ENCODE measurements around the gene DBF4B. TPM values are rescaled to one million over a fixed set of nuclear protein-coding genes. Genes with fewer than 3 reads are reported as not detected.

DBF4B gene
- total and polyA plus RNA-seq, 10 of the 15 experiments (the other 5 are each of a cell fraction or from before 2014, with no cell fraction given) = 2.4 to 24.6 (median 16.9) TPM

DNA sequence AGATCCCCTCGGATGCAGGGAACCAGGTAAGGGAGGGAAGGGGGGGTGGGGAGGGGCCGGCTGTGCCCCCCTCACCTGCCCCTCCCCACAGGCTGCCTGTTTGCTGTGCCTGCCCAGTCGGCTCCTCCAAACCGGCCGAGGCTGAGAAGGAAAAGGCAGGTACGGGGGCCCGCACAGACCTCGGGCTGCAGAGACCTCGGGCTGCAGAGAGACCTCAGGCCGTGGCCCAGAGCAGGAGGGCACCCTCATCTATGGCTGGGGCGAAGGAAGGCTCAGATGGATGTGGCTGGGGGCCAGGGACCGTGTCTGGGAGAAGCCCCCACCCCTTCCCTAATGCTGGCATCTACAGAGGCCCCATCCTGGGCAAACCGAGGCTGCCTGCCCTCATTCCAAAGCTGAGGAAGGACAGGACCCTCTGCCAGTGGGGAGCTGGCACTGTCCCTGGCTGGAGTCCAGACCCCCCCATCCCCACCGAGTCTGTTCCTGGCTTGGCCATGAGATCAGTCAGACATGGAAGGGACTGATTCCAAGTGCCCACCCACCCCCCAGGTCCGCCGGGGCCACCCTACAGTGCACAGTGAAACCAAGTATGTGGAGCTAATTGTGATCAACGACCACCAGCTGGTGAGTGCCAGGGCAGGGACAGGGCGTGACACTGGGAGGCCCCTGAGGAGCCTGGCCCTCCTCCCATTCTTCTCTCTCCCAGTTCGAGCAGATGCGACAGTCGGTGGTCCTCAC is 64.0 kb downstream of the DBF4B start:
- CTCF ChIA-PET = interaction anchor here (0.6 to 1.4 kb wide), 4 partner anchors 10 to 133 kb away, joined by 3 to 4 read pairs (median 4); no protein-coding TSS in a partner anchor
- Histone ChIP-seq H4K20me1 (ENCODE audit: control insufficient read depth, insufficient read depth) (no peaks in the 10 kb centered on the region), H3K4me2 (ENCODE audit: control insufficient read depth, insufficient read depth) (no peak overlapping the region), H3K4me3 (no peak overlapping the region), H3K27ac (ENCODE audit: control insufficient read depth, insufficient read depth) (no peak overlapping the region), H3K36me3 (ENCODE audit: control insufficient read depth in 2 of 2, insufficient read depth in 2 of 2, low read length in 1 of 2) (no peaks in the 10 kb centered on the region), H3K27me3 (replicated peaks in 1 of 2; ENCODE audit: control insufficient read depth in 2 of 2, insufficient read depth in 2 of 2, low read length in 1 of 2) (no peaks in the 10 kb centered on the region; a peak in 1 of 4 replicates), H3K79me2 (ENCODE audit: control insufficient read depth, insufficient read depth, low read length) (no peaks in the 10 kb centered on the region), H3K4me1 (ENCODE audit: control insufficient read depth, insufficient read depth, low read length) (peaks cover 14% of the 10 kb centered on the region), H3K9ac (ENCODE audit: control insufficient read depth, insufficient read depth, low read length) (no peak overlapping the region), H2AFZ (ENCODE audit: control insufficient read depth, low read depth, low read length) (no peak overlapping the region), H3K9me3 (replicated peaks; ENCODE audit: control insufficient read depth, insufficient read depth, low read length) (no peaks in the 10 kb centered on the region)
- no peak for TF ChIP-seq NBN (IDR thresholded peaks at IDR 0.05)
- TF ChIP-seq MTA3 (IDR thresholded peaks at IDR 0.05; ENCODE audit: borderline replicate concordance, low read length) = no peak
- no peak for TF ChIP-seq POU2F2 (IDR thresholded peaks at IDR 0.05; ENCODE audit: borderline replicate concordance, low read depth, low read length)
- TF ChIP-seq KDM1A (IDR thresholded peaks at IDR 0.05; ENCODE audit: borderline replicate concordance) = no peak
- TF ChIP-seq BRCA1 (IDR thresholded peaks at IDR 0.05; ENCODE audit: low read depth, low read length) = no peak
- TF ChIP-seq RELA (IDR thresholded peaks at IDR 0.05; ENCODE audit: borderline replicate concordance, partially characterized antibody) = no peak
- TF ChIP-seq, protein P1, sequence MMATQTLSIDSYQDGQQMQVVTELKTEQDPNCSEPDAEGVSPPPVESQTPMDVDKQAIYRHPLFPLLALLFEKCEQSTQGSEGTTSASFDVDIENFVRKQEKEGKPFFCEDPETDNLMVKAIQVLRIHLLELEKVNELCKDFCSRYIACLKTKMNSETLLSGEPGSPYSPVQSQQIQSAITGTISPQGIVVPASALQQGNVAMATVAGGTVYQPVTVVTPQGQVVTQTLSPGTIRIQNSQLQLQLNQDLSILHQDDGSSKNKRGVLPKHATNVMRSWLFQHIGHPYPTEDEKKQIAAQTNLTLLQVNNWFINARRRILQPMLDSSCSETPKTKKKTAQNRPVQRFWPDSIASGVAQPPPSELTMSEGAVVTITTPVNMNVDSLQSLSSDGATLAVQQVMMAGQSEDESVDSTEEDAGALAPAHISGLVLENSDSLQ (IDR thresholded peaks at IDR 0.05) = no peak
- no peak for TF ChIP-seq RAD21 (IDR thresholded peaks at IDR 0.05; ENCODE audit: insufficient read depth, low read depth, low read length)
- TF ChIP-seq FOS (IDR thresholded peaks at IDR 0.05; ENCODE audit: borderline replicate concordance, extremely low read depth, insufficient read length) = no peak
- TF ChIP-seq NFYA (IDR thresholded peaks at IDR 0.05; ENCODE audit: borderline replicate concordance, low read depth, low read length) = no peak
- TF ChIP-seq, protein P2, sequence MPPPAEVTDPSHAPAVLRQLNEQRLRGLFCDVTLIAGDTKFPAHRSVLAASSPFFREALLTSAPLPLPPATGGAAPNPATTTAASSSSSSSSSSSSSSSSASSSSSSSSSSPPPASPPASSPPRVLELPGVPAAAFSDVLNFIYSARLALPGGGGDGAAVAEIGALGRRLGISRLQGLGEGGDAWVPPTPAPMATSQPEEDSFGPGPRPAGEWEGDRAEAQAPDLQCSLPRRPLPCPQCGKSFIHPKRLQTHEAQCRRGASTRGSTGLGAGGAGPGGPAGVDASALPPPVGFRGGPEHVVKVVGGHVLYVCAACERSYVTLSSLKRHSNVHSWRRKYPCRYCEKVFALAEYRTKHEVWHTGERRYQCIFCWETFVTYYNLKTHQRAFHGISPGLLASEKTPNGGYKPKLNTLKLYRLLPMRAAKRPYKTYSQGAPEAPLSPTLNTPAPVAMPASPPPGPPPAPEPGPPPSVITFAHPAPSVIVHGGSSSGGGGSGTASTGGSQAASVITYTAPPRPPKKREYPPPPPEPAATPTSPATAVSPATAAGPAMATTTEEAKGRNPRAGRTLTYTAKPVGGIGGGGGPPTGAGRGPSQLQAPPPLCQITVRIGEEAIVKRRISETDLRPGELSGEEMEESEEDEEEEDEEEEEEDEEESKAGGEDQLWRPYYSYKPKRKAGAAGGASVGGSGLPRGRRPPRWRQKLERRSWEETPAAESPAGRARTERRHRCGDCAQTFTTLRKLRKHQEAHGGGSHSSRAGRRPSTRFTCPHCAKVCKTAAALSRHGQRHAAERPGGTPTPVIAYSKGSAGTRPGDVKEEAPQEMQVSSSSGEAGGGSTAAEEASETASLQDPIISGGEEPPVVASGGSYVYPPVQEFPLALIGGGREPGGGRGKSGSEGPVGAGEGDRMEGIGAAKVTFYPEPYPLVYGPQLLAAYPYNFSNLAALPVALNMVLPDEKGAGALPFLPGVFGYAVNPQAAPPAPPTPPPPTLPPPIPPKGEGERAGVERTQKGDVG (CRISPR knock-in tag; IDR thresholded peaks at IDR 0.05) = no peak
- no peak for FAIRE-seq
- SMC1A ChIA-PET (ENCODE audit: uncharacterized antibody, unreplicated experiment) = interaction anchor here (3.3 kb wide), 1 partner anchor 92 kb away, joined by 19 read pairs; no protein-coding TSS in a partner anchor
- POLR2A ChIA-PET = no interaction called here
- RAD21 ChIA-PET (ENCODE audit: unreplicated experiment) = interaction anchor here (0.8 kb wide), 1 partner anchor 26 kb away, joined by 3 read pairs; no protein-coding TSS in a partner anchor
- intact Hi-C loops (cut with micrococcal nuclease; ENCODE audit: unreplicated experiment) (loop anchor here (10.0 kb wide), 1 partner anchor 238 kb away; no protein-coding TSS in a partner anchor), in situ Hi-C loops (cut with MboI) (loop anchor here (10.0 kb wide), 1 partner anchor 352 kb away; no protein-coding TSS in a partner anchor)
- WGBS (ENCODE audit: insufficient coverage, insufficient replicate concordance, low lambda C conversion rate, missing lambda C conversion rate) = 25% methylated on average over 19 of the region's 21 CpGs
- no peak for DNase-seq (ENCODE audit: low read depth, low spot score)
- no peak for ATAC-seq
- BruUV-seq (replicated peaks) = no TSS peak

Measured in GM12878 (cell line).